ENCODE results near the gene SPANXD.
"Not testable (repeated sequence)": the region's sequence is repeated elsewhere in the genome, so short reads cannot be mapped to it uniquely, and the experiment has no call there.

SPANXD gene

DNA sequence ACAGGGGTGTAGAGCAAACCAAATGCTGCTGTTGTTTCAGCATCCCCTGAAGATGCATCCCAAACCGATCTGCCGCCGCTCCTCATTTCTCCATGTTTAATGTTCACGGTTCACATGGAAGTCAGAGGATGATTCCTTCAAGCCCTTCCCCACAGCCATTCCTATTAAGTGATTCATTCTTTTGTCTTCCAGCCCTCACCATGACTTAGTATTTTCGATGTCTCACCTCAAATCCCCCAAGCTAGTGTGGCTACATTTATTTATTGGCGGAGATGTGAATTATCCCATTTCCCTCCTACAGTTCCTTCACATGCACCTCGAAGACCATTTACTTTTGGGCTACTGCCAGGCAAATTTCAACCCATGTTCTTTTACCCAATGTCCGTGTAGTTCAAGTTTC is at the start of gene SPANXD:
Gene SPANXD, minus strand, starts transcription at position 101 of the 400 bp plus-strand sequence. CDS start 334 bp downstream, outside the sequence.
- DNase-seq (ENCODE audit: low spot score), result not testable (repeated sequence)

DNA sequence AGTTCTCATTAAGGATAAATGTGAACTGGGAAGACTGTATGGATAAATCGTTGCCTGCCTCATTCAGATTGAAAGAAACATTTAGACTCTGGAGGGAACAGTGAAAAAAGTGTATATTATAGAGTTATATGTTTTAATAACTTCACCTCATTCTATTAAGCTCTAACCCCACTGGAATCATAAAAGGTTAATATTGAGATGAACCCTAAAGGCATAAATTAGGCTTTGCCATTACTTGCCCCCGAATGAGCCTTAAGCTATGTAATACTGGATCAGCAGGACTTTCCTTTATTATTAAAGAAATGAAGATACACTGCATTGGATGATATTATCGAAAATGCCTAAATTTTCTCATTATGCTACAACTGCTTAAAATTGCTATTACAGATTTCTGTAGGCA is 44.1 kb upstream of the SPANXD start:
- DNase-seq (ENCODE audit: low spot score), result no peak

- DNase-seq (ENCODE audit: low spot score), result no peak
Measured at GRCh38 chrX:141736656-141737055, 38.1 kb upstream of the SPANXD start.

GRCh38 chrX:141733371-141733770 is 34.8 kb upstream of the SPANXD start:
- no peak for DNase-seq (ENCODE audit: low spot score)

DNA sequence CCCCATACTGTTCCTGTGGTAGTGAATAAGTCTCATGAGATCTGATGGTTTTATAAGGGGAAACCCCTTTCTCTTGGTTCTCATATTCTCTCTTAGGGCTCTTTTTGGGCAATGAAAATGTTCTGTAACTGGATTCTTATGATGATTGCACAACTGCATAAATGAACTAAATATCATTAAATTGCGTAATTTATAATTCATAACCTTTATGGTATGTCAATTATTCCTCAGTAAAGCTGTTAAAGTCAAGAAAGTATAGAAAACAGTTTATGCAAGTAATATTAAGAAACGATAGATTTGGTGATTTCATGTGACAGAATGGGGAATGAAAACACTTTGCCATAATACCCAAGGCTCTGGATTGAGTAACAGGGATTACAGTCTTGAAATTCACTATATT is 33.5 kb upstream of the SPANXD start:
- no peak for DNase-seq (ENCODE audit: low spot score)

DNA sequence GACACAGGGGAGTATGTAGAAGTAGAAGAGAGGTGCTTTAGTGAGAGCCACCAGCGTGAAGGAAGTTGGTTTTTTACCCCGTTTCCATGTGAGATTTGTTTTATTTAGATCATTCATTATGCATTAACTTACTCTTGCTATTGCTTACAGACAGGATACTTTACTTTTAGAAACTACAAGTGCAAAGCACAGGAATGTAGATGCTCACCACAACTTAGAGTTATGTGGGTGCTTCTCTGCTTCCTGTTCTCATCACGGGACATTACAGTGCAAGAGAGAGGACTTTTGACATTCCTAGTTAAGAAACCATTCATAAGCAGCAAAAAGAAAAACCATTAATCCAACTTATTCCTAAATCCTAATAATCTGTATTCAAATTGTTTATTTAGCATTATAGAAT is 25.6 kb upstream of the SPANXD start:
- DNase-seq (ENCODE audit: low spot score), result no peak

DNA sequence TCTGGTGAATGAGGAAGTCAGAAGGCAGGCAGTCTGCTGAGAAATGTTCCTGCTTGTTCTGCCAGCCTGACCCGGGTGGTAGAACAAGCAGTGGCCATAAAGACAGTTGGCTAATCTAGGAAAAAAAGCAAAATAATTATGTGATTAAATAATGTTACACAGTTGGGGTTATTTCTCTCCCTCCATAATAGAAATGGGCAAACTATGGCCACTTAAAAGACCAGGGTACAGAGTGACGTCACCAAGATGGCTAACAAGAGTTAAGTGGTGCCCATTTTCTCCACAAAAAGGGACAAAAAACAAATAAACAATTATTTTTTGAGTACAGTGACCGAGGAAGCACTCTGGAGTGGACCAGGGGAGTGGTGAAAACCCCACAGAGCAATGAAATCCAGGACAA is 16.1 kb upstream of the SPANXD start:
- no peak for DNase-seq (ENCODE audit: low spot score)

GRCh38 chrX:141701072-141701471 is 2.5 kb upstream of the SPANXD start:
- DNase-seq (ENCODE audit: low spot score), result no peak

DNA sequence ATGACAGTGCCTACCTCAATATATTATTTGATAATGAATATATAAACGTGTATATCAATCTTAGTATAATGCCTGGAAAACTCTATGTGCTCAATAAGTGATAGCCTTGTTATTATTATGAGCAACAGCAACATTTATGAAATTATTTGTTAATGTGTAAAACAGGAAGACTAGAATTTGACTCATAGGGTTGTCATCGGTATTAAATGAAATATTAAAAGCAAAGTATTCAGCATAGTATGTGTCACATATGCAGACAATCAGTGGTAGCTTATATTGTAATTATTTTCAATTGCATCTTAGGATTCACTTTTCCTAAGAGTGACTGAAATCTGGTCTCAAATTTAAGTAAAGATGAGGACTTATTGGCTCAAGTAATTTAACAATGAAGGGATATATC is 24.6 kb downstream of the SPANXD start:
- no peak for DNase-seq (ENCODE audit: low spot score)

DNA sequence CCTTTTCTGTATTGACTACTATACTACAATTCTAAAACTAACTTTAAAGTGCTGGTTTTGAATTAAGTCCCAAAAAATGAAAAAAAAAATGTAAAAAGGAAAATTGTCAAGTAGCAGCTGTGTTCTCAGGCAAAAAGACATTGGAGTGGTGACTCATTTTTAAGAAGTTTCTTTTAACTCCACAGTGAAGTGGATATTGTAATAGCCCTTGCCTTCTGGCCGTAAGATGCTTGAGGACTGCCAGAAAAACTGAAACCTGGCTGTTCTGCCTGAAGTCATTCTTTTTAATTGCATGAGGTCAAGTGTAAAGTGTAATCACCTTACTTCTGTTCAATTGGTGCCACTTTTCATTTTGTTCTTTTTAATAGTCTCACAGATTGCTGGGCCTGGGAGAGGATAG is 28.9 kb downstream of the SPANXD start:
- no peak for DNase-seq (ENCODE audit: low spot score)

DNA sequence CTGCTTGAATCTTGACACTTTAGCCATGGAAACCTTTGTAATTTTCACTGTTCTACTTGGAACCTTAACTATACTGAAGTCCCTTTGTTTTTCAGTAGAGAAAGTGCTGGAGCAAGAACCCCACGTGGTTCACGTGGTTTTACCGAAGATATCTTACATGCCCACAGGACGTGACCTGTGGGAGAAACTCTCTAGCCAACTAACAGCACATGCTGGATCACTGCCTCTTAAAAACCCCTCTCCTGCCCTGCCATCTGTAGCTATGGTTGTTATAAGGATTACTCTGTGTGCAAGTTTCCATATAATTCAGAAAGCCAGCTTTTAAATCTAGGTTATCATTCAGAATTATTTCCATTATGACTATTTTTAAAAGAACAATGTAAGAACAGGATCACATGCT is 30.2 kb downstream of the SPANXD start:
- DNase-seq (ENCODE audit: low spot score), result no peak

GRCh38 chrX:141662781-141663180 is 35.8 kb downstream of the SPANXD start:
- peak; percentile 40 for DNase-seq (ENCODE audit: low spot score)

DNA sequence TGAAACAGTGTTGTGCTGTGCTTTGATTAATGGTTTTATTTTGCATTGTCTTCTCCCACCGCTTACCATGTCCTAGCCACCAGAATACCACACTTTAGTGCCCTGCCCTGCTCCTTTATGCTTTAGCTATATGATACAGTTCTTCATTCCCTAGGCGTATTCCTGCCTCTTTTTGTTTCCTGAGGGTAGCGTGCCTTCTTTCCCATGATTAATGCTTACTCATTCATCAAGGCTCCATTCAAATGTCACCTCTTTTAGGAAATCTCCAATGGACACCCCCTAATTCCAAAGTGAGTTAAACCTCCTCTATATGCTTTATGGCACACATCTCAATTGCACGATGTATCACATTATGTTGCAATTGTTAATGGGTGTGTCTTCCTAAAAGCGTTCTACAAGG is 46.3 kb downstream of the SPANXD start:
- no peak for DNase-seq (ENCODE audit: low spot score)
